B cell (primary cell): Measurements from ENCODE around the gene SOX8.

Experiments used
- CTCF ChIP-seq: fragments of 200-600 bp; IDR thresholded peaks from one replicate; pipeline ENCODE4 v1.8.0; 2022; ENCODE audit warnings: antibody characterized with exemption, mild to moderate bottlenecking
- EZH2 ChIP-seq: IDR thresholded peaks from 2 replicates; pipeline ENCODE4 v1.6.1; 2012; ENCODE audit warnings: borderline replicate concordance, low read depth, mild to moderate bottlenecking, moderate library complexity, low read length; ENCODE audit not compliant: insufficient read depth, poor library complexity, severe bottlenecking

DNA sequence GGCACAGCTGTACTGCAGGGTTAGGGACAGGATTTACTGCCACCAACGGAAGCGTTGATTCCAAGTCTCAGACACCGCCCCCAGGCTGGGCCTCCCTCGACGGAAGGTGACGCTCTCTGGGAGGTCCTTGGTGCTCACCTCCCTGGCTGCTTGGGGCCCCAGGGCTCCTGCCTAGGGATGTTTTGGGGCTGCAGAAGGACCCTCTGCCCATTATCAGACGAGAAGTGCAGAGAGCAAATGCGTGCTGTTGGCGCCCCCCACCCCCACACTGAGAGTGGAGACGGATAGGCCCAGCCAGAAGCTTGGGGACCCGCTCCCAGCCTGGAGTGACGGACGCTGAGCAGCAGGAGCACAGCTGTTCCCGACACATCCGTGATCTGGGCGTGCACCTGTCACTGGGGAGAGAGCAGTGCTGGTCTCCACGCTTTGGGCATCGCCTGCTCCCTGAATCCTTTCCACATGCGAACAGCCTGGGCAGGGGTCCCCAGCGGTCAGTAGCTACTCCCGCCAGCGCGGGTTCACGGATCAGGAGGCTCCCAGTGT, 5.1 kb upstream of the SOX8 start:
- TF ChIP-seq EZH2 (no peak), CTCF (no peak)
